ENCODE data around the gene ZNF407. TPM values are rescaled to one million over a fixed set of nuclear protein-coding genes. Genes with fewer than 3 reads are reported as not detected.

The ZNF407 gene
- total and polyA plus RNA-seq, 2 experiments from 2014 or later, result 2.1 to 10.4 TPM

- Histone ChIP-seq H3K4me3 (peak overlapping the region; percentile 97), H3K36me3 (ENCODE audit: insufficient read depth) (no peaks in the 10 kb centered on the region), H3F3A (replicated peaks; ENCODE audit: low read depth) (no peaks in the 10 kb centered on the region), H3K4me2 (peak overlapping the region; percentile 81), H3K27ac (ENCODE audit: low read depth) (peak overlapping the region; percentile 80; the same call in 1 of the 2 replicates), H3K27me3 (ENCODE audit: insufficient read depth) (0 out of 2 replicates have a peak, but pooled peaks cover 3% of the 10 kb centered on the region), H3K9me2 (ENCODE audit: insufficient read depth) (no peaks in the 10 kb centered on the region), H3K79me2 (replicated peaks; ENCODE audit: insufficient read depth) (peaks cover 27% of the 10 kb centered on the region), H2AFZ (peak overlapping the region; percentile 97), H3K4me1 (ENCODE audit: insufficient read depth) (peaks cover 21% of the 10 kb centered on the region), H4K20me1 (replicated peaks; ENCODE audit: insufficient read depth) (no peaks in the 10 kb centered on the region)
- H3K4me3 Mint-ChIP-seq, result peak overlapping the region; percentile 93
- H3K27me3 Mint-ChIP-seq (ENCODE audit: insufficient read depth, low read depth, poor library complexity), result peaks cover 6% of the 10 kb centered on the region
- H3K9me3 Mint-ChIP-seq, result no peaks in the 10 kb centered on the region
- peaks cover 13% of the 10 kb centered on the region; the same call in 2 of the 3 replicates for H3K36me3 Mint-ChIP-seq (ENCODE audit: low read depth)
- peak overlapping the region; percentile 81; the same call in 1 of the 2 replicates for H3K27ac Mint-ChIP-seq
- ATAC-seq (peak; percentile 54), DNase-seq (ENCODE audit: low spot score) (peak; percentile 52)
- TF ChIP-seq EZH2phosphoT487 (IDR thresholded peaks at IDR 0.05; ENCODE audit: unreplicated experiment), result no peak
- no peak for TF ChIP-seq ZNF114 (CRISPR knock-in tag; IDR thresholded peaks at IDR 0.05)
- no peak for TF ChIP-seq ETS1 (IDR thresholded peaks at IDR 0.05)
- TF ChIP-seq JUNB (IDR thresholded peaks at IDR 0.05; ENCODE audit: unreplicated experiment), result no peak
- no peak for TF ChIP-seq NANOG (IDR thresholded peaks at IDR 0.05; ENCODE audit: borderline replicate concordance)
- no peak for TF ChIP-seq ZNF331 (CRISPR knock-in tag; IDR thresholded peaks at IDR 0.05; ENCODE audit: low read depth)
- no peak for TF ChIP-seq CTCF (conservative IDR thresholded peaks at IDR 0.05; ENCODE audit: low read depth in 2 of 2)
- no peak for TF ChIP-seq CREB1 (CRISPR knock-in tag; IDR thresholded peaks at IDR 0.05; ENCODE audit: low read depth)
- TF ChIP-seq POLR2AphosphoS5 (IDR thresholded peaks at IDR 0.05; ENCODE audit: low read depth), result no peak; the same call in none of the 2 replicates
- TF ChIP-seq ZNF462 (CRISPR knock-in tag; IDR thresholded peaks at IDR 0.05), result no peak
- no peak for TF ChIP-seq REST (IDR thresholded peaks at IDR 0.05; ENCODE audit: unreplicated experiment)
- no peak for TF ChIP-seq EZH2 (IDR thresholded peaks at IDR 0.05; ENCODE audit: low read depth, unreplicated experiment)
- peaks cover 12% of the 10 kb centered on the region for H3K4me1 Mint-ChIP-seq
Measured at GRCh38 chr18:74598350-74599001, 806 bp downstream of the ZNF407 start.
